ENCODE data around the gene MTRF1. TPM values are rescaled to one million over a fixed set of nuclear protein-coding genes. Genes with fewer than 3 reads are reported as not detected.
A peak's percentile ranks its signal among the peaks of the same experiment; 100 is the strongest.
"Not testable (repeated sequence)": the region's sequence is repeated elsewhere in the genome, so short reads cannot be mapped to it uniquely, and the experiment has no call there.

Gene MTRF1
- total RNA-seq, 2 donors from 2014 or later, result 17.2 to 28.3 TPM

GRCh38 chr13:41196011-41196410, 67.4 kb downstream of the MTRF1 start:
- H3K36me3 Mint-ChIP-seq, result peaks cover 6% of the 10 kb centered on the region
- H3K27me3 Mint-ChIP-seq, result no peaks in the 10 kb centered on the region
- ATAC-seq (no peak), DNase-seq (ENCODE audit: low spot score) (no peak)
- peaks cover 21 to 23% of the 10 kb centered on the region in 2 donors for H3K4me1 Mint-ChIP-seq (ENCODE audit: low read depth in 2 of 2)
- H3K27ac Mint-ChIP-seq, result no peak overlapping the region
- H3K4me3 Mint-ChIP-seq, result no peak overlapping the region
- H3K9me3 Mint-ChIP-seq, result no peaks in the 10 kb centered on the region

DNA sequence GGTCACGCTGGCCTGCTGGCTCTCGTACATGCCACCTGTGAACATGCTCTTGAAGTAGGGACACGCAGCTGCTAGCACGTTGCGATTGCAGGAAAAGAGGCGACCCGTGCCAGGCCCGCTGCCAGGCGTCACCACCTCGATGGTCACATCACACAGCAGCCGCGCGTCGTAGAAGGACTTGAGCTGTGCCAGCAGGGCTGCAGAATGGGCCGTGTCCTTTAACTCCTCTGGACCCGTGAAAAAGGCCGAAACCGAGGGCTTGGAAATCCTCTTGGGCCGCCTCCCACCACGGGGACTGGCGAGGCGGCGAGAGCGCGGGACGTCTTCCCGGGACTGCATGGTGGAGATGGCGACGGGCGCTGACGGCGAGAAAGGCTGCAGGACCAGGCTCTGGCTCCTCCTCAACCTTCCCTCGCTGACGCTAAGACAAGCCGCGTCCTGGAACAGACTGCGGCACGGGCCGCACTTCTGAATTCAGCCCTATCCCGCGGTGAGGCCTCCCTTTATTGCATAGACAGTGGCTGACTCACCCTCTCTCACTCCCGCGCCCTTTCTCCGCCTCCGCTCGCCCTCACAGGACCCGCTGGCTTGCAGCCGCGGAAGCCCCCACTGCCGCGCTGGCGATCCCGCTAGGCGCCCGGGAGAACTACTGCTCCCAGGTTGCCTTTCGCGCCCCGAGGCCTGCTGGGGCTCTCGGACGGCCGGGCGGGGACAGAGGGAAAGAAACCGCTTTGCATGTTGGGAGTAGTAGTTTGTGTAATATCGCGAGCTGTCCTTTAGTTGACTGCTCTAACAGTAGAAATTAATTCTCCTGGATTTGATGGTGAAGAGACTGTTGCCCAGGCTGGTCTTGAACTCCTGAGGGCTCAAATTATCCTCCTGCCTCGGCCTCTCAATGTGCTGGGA, 69.2 kb downstream of the MTRF1 start, which contains the start of gene KBTBD7:
KBTBD7 (minus strand) TSS at position 651 of the 906 bp plus-strand sequence; CDS start at position 339, 312 bp downstream.
- H3K9me3 Mint-ChIP-seq, result no peaks in the 10 kb centered on the region
- H3K4me3 Mint-ChIP-seq, result peak within 1 kb of the TSS; percentile 95
- peak within 1 kb of the TSS; percentile 82 to 93 for H3K27ac Mint-ChIP-seq
- H3K27me3 Mint-ChIP-seq, result no peaks in the 10 kb centered on the region
- H3K4me1 Mint-ChIP-seq (ENCODE audit: low read depth in 2 of 2), result peaks cover 21 to 23% of the 10 kb centered on the region in 2 donors
- peaks cover 6% of the 10 kb centered on the region for H3K36me3 Mint-ChIP-seq
- DNase-seq (ENCODE audit: low spot score) (peak; percentile 98), ATAC-seq (peak; percentile 100)

GRCh38 chr13:41193469-41193868, 69.9 kb downstream of the MTRF1 start:
- H3K27me3 Mint-ChIP-seq, result no peaks in the 10 kb centered on the region
- peak overlapping the region; percentile 95 for H3K4me3 Mint-ChIP-seq
- H3K4me1 Mint-ChIP-seq (ENCODE audit: low read depth in 2 of 2), result peaks cover 21 to 23% of the 10 kb centered on the region in 2 donors
- peaks cover 6% of the 10 kb centered on the region for H3K36me3 Mint-ChIP-seq
- no peaks in the 10 kb centered on the region for H3K9me3 Mint-ChIP-seq
- DNase-seq (ENCODE audit: low spot score) (no peak), ATAC-seq (no peak)
- H3K27ac Mint-ChIP-seq, result peak overlapping the region; percentile 82 to 93

- peaks cover 10 to 15% of the 10 kb centered on the region in 2 donors for H3K4me1 Mint-ChIP-seq (ENCODE audit: low read depth in 2 of 2)
- no peak overlapping the region for H3K27ac Mint-ChIP-seq
- no peaks in the 10 kb centered on the region for H3K27me3 Mint-ChIP-seq
- H3K4me3 Mint-ChIP-seq, result no peak overlapping the region
- ATAC-seq, result no peak
- no peaks in the 10 kb centered on the region for H3K9me3 Mint-ChIP-seq
- H3K36me3 Mint-ChIP-seq, result peaks cover 6% of the 10 kb centered on the region
- no peak for DNase-seq (ENCODE audit: low spot score)
Observed at GRCh38 chr13:41188584-41188983, 74.8 kb downstream of the MTRF1 start.

GRCh38 chr13:41186481-41186880, 76.9 kb downstream of the MTRF1 start:
- no peaks in the 10 kb centered on the region for H3K9me3 Mint-ChIP-seq
- no peaks in the 10 kb centered on the region for H3K36me3 Mint-ChIP-seq
- H3K4me3 Mint-ChIP-seq, result no peak overlapping the region
- DNase-seq (ENCODE audit: low spot score), result no peak
- H3K4me1 Mint-ChIP-seq (ENCODE audit: low read depth in 2 of 2), result no peaks in the 10 kb centered on the region
- no peaks in the 10 kb centered on the region for H3K27me3 Mint-ChIP-seq
- H3K27ac Mint-ChIP-seq, result no peak overlapping the region
- no peak for ATAC-seq

DNA sequence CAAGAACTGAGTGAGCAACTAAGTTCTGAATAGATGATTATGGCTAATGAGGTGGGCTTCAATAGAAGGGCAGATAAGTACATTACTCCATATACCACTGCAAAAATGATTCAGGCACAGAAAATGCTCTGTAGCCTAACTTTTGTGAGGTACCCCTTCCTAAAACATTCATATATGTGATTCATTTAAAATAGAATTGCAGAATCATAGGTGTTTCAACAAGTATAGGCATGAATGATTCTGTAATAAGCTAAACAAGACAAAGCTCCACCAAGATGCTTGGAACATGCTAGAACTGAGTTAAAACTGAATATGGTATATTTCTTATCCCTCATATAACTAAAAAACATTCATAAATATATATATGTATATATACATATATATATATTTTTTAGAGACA, 81.1 kb downstream of the MTRF1 start:
- Mint-ChIP-seq H3K36me3 (no peaks in the 10 kb centered on the region), H3K27me3 (no peaks in the 10 kb centered on the region), H3K27ac (no peak overlapping the region), H3K9me3 (no peaks in the 10 kb centered on the region), H3K4me1 (ENCODE audit: low read depth in 2 of 2) (peaks cover 0 to 4% of the 10 kb centered on the region in 2 donors), H3K4me3 (no peak overlapping the region)
- ATAC-seq (no peak), DNase-seq (ENCODE audit: low spot score) (no peak)

DNA sequence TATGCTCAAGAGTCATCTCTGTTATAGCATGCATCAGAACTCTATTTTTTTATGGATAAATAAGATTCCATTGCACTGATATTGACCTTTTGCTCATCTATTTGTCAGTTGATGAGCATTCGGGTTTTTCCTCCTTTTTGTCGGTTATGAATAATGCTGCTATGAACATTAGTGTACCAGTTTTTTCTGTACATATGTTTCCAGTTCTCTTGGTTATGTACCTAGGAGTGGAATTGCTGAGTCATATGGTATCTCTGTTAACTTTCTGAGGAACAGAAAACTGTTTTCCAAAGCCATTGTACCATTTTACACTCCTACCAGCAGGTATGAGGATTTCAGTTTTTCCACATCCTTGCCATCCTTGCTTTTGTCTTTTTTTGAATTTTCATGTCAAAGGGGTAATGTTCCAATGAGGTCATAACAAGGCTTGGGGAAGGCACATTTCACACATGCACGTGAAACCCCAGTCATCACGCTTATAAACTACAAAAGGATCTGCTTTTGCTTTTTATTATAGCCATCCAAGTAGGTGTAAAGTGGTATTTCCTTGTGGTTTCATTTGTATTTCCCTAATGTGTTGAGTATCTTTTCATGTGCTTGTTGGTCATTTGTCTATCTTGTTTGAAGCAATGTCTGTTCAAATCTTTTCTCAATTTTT, 83.7 kb downstream of the MTRF1 start:
- Mint-ChIP-seq H3K4me1 (ENCODE audit: low read depth in 2 of 2) (peaks cover 0 to 4% of the 10 kb centered on the region in 2 donors), H3K27ac (no peak overlapping the region), H3K27me3 (no peaks in the 10 kb centered on the region), H3K36me3 (peaks cover 15% of the 10 kb centered on the region), H3K4me3 (no peak overlapping the region), H3K9me3 (peaks cover 8% of the 10 kb centered on the region)
- no peak for DNase-seq (ENCODE audit: low spot score)
- ATAC-seq, result no peak

DNA sequence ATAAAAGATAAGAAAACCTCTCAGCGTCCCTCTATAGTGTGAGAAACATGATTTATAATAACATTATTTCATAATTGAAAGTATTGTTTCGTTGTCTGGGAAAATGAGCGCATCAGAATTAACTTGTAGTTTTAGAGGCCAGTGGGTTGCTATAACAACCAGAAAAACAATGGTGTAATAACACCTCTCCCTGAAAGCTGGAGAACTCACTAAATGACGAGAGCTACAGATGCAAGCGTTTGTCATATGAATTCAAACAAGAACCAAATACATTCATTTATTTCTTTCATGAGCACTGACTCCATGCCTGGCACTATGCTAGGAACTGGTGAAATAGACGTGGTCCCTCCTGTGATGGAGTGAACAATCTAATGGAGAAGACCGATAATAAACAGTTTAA, 85.3 kb downstream of the MTRF1 start:
- Mint-ChIP-seq H3K27ac (no peak overlapping the region), H3K36me3 (peaks cover 15% of the 10 kb centered on the region), H3K27me3 (no peaks in the 10 kb centered on the region), H3K4me1 (ENCODE audit: low read depth in 2 of 2) (peaks cover 0 to 4% of the 10 kb centered on the region in 2 donors), H3K4me3 (no peak overlapping the region), H3K9me3 (peaks cover 10% of the 10 kb centered on the region)
- DNase-seq (ENCODE audit: low spot score) (no peak), ATAC-seq (no peak)

DNA sequence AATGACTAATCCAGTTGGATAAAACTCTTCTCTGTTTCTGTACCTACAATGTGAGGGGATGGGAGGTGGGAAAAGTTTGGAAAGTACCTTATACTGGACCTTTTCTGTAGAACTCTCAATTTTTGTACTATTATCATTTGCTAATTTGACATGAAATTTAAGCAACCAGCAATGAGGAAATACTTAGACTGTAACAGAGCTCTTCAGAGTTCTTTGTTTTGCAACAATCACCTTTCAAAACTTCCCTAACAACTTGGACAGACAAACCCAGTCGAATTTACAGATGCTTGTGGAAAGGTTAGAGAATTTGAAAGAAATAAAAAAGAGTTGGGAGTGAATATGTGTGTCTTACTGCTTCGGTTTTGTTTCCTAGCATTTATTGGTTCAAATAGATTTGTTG, 85.8 kb downstream of the MTRF1 start:
- Mint-ChIP-seq H3K4me3 (no peak overlapping the region), H3K9me3 (peaks cover 10% of the 10 kb centered on the region), H3K36me3 (peaks cover 15% of the 10 kb centered on the region), H3K27ac (no peak overlapping the region), H3K27me3 (no peaks in the 10 kb centered on the region), H3K4me1 (ENCODE audit: low read depth in 2 of 2) (peaks cover 0 to 4% of the 10 kb centered on the region in 2 donors)
- ATAC-seq, result no peak
- no peak for DNase-seq (ENCODE audit: low spot score)

GRCh38 chr13:41175576-41175975, 87.8 kb downstream of the MTRF1 start:
- ATAC-seq; H3K27ac Mint-ChIP-seq; H3K27me3 Mint-ChIP-seq; H3K4me1 Mint-ChIP-seq (ENCODE audit: low read depth in 2 of 2); DNase-seq (ENCODE audit: low spot score); H3K9me3 Mint-ChIP-seq; H3K4me3 Mint-ChIP-seq: not testable (repeated sequence)
- H3K36me3 Mint-ChIP-seq, result peaks cover 15% of the 10 kb centered on the region

Other genes with a start within 250 kb of the MTRF1 start
- gene ELF1, start 244.3 kb downstream of the MTRF1 start, total RNA-seq, result 10 to 100 TPM; 61.8 to 86.1 TPM
- gene WBP4, start 202.1 kb downstream of the MTRF1 start, total RNA-seq, result 10 to 100 TPM in 1 of 2 donors, 1 to 10 TPM in 1; 8.5 to 10.6 TPM
- 1 to 10 TPM; 4.2 to 7.3 TPM for gene KBTBD6, start 130.8 kb downstream of the MTRF1 start, total RNA-seq
- gene KBTBD7, start 69.0 kb downstream of the MTRF1 start, total RNA-seq, result 1 to 10 TPM; 4.1 to 5.3 TPM
- 10 to 100 TPM; 16.4 to 38.9 TPM for gene NAA16, start 47.7 kb upstream of the MTRF1 start, total RNA-seq
- 1 to 10 TPM; 6.2 to 9.0 TPM for gene RGCC, start 194.0 kb upstream of the MTRF1 start, total RNA-seq